Ovary (tissue), 3 donors: ENCODE data around the gene GEMIN4.

ENCODE experiments used
- POLR2A ChIP-seq: fragments of 450-650 bp; IDR thresholded peaks from one replicate; pipeline ENCODE4 v1.6.1; 2017; ENCODE audit warnings: antibody characterized with exemption, mild to moderate bottlenecking, moderate library complexity
- TF ChIP-seq, protein P1 (sequence below), 3 donors: fragments of 450-650 bp in 2 of 3; fragments of 200-600 bp in 1 of 3; IDR thresholded peaks; one replicate each; pipeline versions ENCODE4 v1.5.1 to v1.8.0; 2016 to 2022; ENCODE audit warnings: antibody characterized with exemption in 3 of 3, mild to moderate bottlenecking in 1 of 3
- donor health status: DM: no; HTN: no; CAD: no.

DNA sequence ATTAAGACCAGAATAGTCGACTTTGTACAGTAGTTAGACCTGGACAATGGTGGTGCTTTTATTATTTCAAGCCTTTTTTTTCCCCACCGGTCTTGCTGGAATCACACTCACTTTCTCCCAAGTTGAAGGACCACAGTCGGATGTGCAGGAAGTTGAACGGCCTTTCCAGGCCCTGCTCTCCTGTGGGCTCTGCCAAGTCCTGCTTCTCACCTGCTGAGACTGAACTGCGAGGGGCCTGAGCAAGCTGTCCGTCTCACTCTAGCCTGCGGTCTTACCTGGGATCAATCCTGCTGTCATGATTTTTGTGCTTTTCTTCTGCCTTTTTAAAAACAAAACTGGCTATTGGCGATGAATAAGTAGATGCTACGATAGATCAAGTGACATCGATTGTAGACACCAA, 18.3 kb downstream of the GEMIN4 start:
- TF ChIP-seq POLR2A = no peak
- TF ChIP-seq, protein P1, sequence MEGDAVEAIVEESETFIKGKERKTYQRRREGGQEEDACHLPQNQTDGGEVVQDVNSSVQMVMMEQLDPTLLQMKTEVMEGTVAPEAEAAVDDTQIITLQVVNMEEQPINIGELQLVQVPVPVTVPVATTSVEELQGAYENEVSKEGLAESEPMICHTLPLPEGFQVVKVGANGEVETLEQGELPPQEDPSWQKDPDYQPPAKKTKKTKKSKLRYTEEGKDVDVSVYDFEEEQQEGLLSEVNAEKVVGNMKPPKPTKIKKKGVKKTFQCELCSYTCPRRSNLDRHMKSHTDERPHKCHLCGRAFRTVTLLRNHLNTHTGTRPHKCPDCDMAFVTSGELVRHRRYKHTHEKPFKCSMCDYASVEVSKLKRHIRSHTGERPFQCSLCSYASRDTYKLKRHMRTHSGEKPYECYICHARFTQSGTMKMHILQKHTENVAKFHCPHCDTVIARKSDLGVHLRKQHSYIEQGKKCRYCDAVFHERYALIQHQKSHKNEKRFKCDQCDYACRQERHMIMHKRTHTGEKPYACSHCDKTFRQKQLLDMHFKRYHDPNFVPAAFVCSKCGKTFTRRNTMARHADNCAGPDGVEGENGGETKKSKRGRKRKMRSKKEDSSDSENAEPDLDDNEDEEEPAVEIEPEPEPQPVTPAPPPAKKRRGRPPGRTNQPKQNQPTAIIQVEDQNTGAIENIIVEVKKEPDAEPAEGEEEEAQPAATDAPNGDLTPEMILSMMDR (IDR thresholded peaks at IDR 0.05) = no peak
